ENCODE measurements around the gene NUP160. TPM values are rescaled to one million over a fixed set of nuclear protein-coding genes. Genes with fewer than 3 reads are reported as not detected.
"Not testable (repeated sequence)": the region's sequence is repeated elsewhere in the genome, so short reads cannot be mapped to it uniquely, and the experiment has no call there.

Gene NUP160
- total and polyA plus RNA-seq, 2 of the 13 experiments (the other 11 are each of a cell fraction or from before 2014, with no cell fraction given) = 28.3 to 43.5 TPM

DNA sequence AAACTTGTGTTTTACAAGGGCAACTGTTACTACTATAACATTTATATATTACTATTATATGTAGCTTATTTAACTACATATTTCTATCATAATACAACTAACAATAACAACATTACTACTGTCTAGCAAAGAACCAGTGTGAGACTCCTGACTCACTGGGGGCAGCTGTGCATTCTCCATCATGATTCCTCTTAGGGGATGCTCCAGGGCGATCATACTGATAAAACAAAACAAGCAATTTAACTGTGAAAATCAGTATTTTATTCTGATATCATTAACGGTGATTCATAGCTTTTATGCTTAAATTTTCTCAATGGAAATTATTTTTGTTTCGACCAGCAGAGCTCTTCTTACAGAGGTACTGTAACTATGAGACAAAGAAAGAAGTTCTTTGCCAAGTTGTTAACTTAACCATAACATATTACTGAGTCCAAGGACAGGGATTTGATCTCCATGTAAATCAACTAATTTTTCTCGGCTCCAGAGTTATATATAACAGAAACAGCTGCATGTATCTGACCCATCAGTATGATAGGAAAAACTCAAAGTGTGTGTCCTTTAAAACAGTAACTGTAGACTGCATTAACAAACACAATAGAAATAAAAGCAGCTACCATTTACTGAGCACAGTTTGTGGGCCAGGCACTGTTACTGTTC lies 56.2 kb downstream of the NUP160 start:
- Histone ChIP-seq H3K9me3 (ENCODE audit: low read length) (no peaks in the 10 kb centered on the region), H3K36me3 (replicated peaks in 1 of 2; ENCODE audit: control insufficient read depth in 1 of 2, insufficient read depth in 2 of 2, low read length in 2 of 2) (peaks cover 5 to 70% of the 10 kb centered on the region in 2 experiments), H4K20me1 (ENCODE audit: insufficient read depth, low read length) (no peaks in the 10 kb centered on the region), H2AFZ (ENCODE audit: low read length) (no peak overlapping the region), H3K4me1 (ENCODE audit: insufficient read depth, low read length) (no peaks in the 10 kb centered on the region), H3K4me3 (replicated peaks in 1 of 3; ENCODE audit: insufficient read depth in 1 of 3, low read depth in 2 of 3, low read length in 3 of 3) (no peak overlapping the region), H3K27me3 (ENCODE audit: control insufficient read depth in 1 of 2, insufficient read depth in 2 of 2, low read length in 2 of 2) (no peaks in the 10 kb centered on the region), H3K4me2 (ENCODE audit: low read depth, low read length) (no peak overlapping the region), H3K27ac (ENCODE audit: extremely low read length, insufficient read depth, low read length) (no peak overlapping the region), H3K79me2 (ENCODE audit: insufficient read depth, low read length) (no peaks in the 10 kb centered on the region), H3K9ac (ENCODE audit: insufficient read depth, low read depth, low read length) (no peak overlapping the region)
- ChIA-PET POLR2A (no interaction called here), CTCF (ENCODE audit: low intra/inter-chr PET ratio, low total read pairs) (no interaction called here)
- ATAC-seq (no peak), DNase-seq (ENCODE audit: low spot score) (no peak), FAIRE-seq (no peak)
- in situ Hi-C loops (cut with HindIII; ENCODE audit: extremely low pct_ligation_motif_present, low pct_unique_long_range_greater_than_20kb) = no loop called here
- WGBS (ENCODE audit: low lambda C conversion rate) = 98% methylated on average over 4 of the region's 4 CpGs
- intact Hi-C loops (cut with micrococcal nuclease; ENCODE audit: unreplicated experiment) = no loop called here
- BruUV-seq (replicated peaks) = no TSS peak
- TF ChIP-seq ZNF746 (CRISPR knock-in tag; IDR thresholded peaks at IDR 0.05) = no peak
- TF ChIP-seq, protein P1, sequence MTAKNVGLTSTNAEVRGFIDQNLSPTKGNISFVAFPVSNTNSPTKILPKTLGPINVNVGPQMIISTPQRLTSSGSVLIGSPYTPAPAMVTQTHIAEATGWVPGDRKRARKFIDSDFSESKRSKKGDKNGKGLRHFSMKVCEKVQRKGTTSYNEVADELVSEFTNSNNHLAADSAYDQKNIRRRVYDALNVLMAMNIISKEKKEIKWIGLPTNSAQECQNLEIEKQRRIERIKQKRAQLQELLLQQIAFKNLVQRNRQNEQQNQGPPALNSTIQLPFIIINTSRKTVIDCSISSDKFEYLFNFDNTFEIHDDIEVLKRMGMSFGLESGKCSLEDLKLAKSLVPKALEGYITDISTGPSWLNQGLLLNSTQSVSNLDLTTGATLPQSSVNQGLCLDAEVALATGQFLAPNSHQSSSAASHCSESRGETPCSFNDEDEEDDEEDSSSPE (CRISPR knock-in tag; IDR thresholded peaks at IDR 0.05) = no peak
- TF ChIP-seq ZFAT (CRISPR knock-in tag; conservative IDR thresholded peaks at IDR 0.05) = no peak
- no peak for TF ChIP-seq NFKBIZ (CRISPR knock-in tag; IDR thresholded peaks at IDR 0.05)
- no peak for TF ChIP-seq YY1 (IDR thresholded peaks at IDR 0.05; ENCODE audit: insufficient read depth, insufficient replicate concordance, low read depth, low read length)
- no peak for TF ChIP-seq KDM4B (CRISPR knock-in tag; IDR thresholded peaks at IDR 0.05)
- TF ChIP-seq, protein P2, sequence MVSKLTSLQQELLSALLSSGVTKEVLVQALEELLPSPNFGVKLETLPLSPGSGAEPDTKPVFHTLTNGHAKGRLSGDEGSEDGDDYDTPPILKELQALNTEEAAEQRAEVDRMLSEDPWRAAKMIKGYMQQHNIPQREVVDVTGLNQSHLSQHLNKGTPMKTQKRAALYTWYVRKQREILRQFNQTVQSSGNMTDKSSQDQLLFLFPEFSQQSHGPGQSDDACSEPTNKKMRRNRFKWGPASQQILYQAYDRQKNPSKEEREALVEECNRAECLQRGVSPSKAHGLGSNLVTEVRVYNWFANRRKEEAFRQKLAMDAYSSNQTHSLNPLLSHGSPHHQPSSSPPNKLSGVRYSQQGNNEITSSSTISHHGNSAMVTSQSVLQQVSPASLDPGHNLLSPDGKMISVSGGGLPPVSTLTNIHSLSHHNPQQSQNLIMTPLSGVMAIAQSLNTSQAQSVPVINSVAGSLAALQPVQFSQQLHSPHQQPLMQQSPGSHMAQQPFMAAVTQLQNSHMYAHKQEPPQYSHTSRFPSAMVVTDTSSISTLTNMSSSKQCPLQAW (CRISPR knock-in tag; IDR thresholded peaks at IDR 0.05) = no peak
- TF ChIP-seq PAWR (CRISPR knock-in tag; IDR thresholded peaks at IDR 0.05; ENCODE audit: borderline replicate concordance) = no peak
- no peak for TF ChIP-seq SRSF4 (IDR thresholded peaks at IDR 0.05; ENCODE audit: low read depth, low read length, poor library complexity, severe bottlenecking)
- no peak for TF ChIP-seq NONO (IDR thresholded peaks at IDR 0.05)
- TF ChIP-seq NONO (CRISPR knock-in tag; conservative IDR thresholded peaks at IDR 0.05) = no peak
- no peak for TF ChIP-seq ZNF761 (CRISPR knock-in tag; conservative IDR thresholded peaks at IDR 0.05)

DNA sequence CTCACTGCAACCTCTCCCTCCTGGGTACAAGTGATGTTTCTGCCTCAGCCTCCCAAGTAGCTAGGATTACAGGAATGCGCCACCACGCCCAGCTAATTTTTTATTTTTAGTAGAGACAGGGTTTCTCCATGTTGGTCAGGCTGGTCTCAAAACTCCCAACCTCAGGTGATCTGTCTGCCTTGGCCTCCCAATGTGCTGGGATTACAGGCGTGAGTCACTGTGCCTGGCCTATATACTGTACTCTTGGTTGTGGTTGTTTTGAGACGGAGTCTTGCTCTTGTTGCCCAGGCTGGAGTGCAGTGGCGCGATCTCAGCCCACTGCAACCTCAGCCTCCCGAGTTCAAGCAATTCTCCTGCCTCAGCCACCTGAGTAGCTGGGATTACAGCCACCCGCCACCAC lies 58.1 kb downstream of the NUP160 start:
- H3K27me3 ChIP-seq (ENCODE audit: control insufficient read depth in 1 of 2, insufficient read depth in 2 of 2, low read length in 2 of 2); H3K4me3 ChIP-seq (replicated peaks in 1 of 3; ENCODE audit: insufficient read depth in 1 of 3, low read depth in 2 of 3, low read length in 3 of 3); H3K79me2 ChIP-seq (ENCODE audit: insufficient read depth, low read length); in situ Hi-C loops (cut with HindIII; ENCODE audit: extremely low pct_ligation_motif_present, low pct_unique_long_range_greater_than_20kb); DNase-seq (ENCODE audit: low spot score); ATAC-seq; CTCF ChIA-PET (ENCODE audit: low intra/inter-chr PET ratio, low total read pairs); H3K27ac ChIP-seq (ENCODE audit: extremely low read length, insufficient read depth, low read length); POLR2A ChIA-PET; H2AFZ ChIP-seq (ENCODE audit: low read length); H3K4me2 ChIP-seq (ENCODE audit: low read depth, low read length); intact Hi-C loops (cut with micrococcal nuclease; ENCODE audit: unreplicated experiment); FAIRE-seq; H3K9ac ChIP-seq (ENCODE audit: insufficient read depth, low read depth, low read length); H4K20me1 ChIP-seq (ENCODE audit: insufficient read depth, low read length); H3K4me1 ChIP-seq (ENCODE audit: insufficient read depth, low read length); H3K9me3 ChIP-seq (ENCODE audit: low read length); BruUV-seq (replicated peaks): not testable (repeated sequence)
- peaks cover 8 to 71% of the 10 kb centered on the region in 2 experiments for H3K36me3 ChIP-seq (replicated peaks in 1 of 2; ENCODE audit: control insufficient read depth in 1 of 2, insufficient read depth in 2 of 2, low read length in 2 of 2)
- 97% methylated on average over 8 of the region's 8 CpGs for WGBS (ENCODE audit: low lambda C conversion rate)

Data from HepG2 (cell line).